Posterior cingulate gyrus (tissue), 11 donors: ENCODE measurements around the gene POU2F1.

Experiments used
- DNase-seq, 10 donors: peaks; one replicate each; pipeline versions ENCODE4 v3.0.0 to v3.0.0-alpha.2; 2020 to 2021; ENCODE audit warnings: mixed read lengths in 3 of 10
- intact Hi-C: fragments of 100-400 bp; cut with DNase I; formaldehyde crosslinking; loops from one replicate; pipeline ENCODE4 v1.15.1; 2023

POU2F1 gene

DNA sequence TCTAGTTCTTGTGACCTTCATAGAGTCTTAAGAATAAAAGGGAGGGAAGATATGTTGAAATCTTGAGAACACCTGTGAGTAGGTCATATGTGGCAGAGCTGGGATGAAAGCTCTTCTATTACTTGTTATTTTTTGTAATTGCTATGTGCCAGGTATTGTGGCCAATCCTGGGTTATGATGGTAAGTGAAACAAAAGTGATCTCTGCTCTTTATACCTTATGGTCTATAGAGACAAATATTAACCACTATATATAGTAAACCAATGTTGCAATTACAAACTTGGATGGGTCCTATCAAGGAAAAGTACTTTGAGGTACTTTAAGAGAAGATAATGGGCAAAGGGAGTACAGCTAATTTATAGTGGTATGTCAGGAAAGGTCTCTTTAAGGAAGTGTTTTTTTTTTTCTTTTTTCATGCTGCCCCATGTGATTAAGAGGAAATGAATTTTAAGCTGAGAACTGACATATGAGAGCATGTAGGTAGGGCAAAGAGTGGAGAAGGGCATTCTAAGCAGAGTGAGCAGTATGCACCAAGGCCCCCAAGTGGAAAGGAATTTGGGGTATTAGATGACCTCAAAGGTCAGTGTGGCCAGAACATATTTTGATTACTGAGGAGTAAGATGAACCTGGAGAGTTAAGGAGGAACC lies 43.3 kb downstream of the POU2F1 start:
- intact Hi-C loops: no loop called here
- no peak for DNase-seq

DNA sequence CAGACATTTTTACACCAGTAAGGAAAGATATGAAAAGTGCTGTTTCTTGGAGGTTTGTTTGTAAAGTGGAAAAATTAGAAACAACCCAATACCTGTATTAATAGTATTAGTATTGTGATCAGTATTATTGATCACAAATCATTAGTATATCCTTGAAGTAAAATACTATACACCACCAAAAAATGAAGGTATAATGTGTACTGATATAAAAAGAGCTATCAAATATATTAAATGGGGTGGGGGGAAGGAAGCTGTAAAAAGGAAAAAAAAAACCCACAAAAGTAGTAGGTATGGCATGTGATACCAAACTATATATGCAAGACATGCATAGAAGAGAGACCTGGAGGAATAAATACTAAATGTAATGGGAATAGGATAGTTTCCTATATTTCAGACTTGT lies 46.3 kb downstream of the POU2F1 start:
- DNase-seq: no peak
- intact Hi-C loops: no loop called here

DNA sequence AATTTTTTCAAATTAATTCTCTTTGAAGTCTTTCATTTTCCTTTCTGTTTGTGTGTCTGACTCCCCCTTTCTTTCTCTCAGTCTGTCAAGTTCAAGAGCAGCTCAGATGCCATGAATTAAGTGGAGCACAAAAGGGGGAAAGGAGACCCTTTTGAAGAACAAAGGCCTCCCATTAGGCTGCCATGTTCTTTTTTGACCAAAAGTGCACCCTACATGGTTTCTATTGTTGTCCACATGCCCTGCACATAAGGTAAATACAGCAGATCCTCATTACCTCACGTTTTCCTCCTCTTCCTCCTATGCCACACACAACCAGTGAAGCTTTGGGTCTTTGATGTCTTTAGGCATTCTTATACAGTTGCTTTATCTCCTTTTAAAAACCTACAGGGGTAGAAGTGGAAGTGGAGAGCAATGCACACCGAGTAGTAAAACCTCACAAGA lies 47.7 kb downstream of the POU2F1 start:
- no peak for DNase-seq

DNA sequence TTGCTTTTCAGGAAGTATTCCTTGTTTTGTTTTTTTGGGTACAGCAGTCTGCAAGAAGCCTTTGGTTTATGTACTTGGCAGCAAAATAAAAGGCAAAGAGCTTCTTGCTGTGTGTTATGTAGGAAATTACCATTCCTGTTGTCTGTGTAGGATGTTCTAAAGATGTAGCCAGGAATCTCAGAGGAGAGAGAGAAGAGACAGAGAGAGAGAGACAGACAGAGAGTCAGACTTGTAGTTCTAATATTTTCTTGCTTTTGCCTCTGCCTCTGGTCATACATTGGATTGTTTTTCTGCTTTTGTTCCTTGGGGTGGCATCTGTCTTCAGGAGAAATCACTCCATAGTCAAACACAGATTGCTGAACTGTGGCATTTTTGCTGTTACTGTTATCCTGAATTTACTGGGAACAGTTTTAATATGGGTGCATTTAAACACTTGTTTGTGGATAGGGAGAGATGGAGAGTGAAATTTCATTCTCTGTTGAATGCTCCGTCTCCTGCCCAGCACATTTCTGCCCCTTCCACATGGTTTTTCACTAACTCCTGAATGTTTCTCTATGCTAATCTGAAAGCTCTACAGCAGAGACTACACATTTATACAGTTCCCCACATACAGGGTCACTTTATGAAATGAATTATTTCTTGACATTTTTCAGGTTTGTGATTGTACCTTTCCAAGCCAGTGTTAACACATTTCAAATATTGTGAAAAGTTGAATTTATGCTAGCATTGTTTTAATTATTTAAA lies 49.8 kb downstream of the POU2F1 start:
- no peak for DNase-seq
- intact Hi-C loops: no loop called here

More for the DNA sequence above, 47.7 kb downstream of the POU2F1 start:
- intact Hi-C loops: loop anchor here (1.0 to 2.0 kb wide), 2 partner anchors 174 to 264 kb away; no protein-coding TSS in a partner anchor

DNA sequence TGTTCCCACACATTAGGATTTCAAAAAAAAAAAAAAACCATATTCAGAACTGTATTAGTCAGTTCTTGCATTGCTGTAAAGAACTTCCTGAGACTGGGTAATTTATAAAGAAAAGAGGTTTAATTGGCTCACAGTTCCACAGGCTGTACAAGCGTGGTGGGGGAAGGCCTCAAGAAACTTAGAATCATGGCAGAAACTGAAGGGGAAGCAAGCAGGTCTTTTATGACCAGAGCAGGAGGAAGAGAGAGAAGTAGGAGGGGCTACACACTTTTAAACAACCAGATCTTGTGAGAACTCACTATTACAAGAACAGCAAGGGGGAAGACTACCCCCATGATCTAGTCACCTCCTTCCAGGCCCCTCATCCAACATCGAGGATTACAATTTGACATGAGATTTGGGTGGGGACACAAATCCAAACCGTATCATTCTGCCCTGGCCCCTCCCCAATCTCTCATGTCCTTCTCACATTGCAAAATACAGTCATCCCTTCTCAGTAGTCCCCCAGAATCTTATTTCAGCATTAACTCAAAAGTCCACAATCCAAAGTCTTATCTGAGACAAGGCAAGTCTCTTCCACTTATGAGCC lies 51.8 kb downstream of the POU2F1 start:
- no peak for DNase-seq
- intact Hi-C loops: no loop called here

DNA sequence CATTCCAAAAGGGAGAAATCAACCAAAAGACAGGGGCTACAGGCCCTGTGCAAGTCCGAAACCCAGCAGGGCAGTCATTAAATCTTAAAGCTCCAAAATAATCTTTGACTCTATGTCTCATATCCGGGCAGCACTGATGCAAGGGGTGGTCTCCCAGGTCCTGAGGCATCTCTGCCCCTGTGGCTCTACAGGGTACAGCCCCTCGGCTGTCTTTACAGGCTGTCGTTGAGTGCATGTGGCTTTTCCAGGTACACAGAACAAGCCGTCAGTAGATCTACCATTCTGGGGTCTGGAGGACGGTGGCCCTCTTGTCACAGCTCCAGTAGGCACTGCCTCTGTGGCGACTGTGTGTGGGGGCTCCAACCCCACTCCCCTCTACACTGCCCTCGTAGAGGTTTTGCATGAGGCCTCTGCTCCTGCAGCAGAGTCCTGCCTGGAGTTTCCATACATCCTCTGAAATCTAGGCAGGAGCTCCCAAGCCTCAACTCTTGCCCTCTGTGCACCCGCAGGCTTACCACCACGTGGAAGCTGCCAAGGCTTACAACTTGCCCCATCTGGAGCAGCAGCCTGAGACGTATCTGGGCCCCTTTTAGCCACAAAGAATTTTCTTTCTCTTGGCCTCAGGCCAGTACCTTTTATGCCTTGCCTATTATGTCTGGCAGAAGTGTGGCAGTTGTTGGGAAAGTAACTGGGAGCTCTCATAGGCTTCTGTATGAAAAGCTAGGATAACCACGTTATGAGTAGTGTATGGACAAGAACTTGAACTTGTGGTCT lies 52.5 kb downstream of the POU2F1 start:
- peak in 3 of 10 donors; percentile 10 to 73 (median 68) for DNase-seq
- intact Hi-C loops: no loop called here

DNA sequence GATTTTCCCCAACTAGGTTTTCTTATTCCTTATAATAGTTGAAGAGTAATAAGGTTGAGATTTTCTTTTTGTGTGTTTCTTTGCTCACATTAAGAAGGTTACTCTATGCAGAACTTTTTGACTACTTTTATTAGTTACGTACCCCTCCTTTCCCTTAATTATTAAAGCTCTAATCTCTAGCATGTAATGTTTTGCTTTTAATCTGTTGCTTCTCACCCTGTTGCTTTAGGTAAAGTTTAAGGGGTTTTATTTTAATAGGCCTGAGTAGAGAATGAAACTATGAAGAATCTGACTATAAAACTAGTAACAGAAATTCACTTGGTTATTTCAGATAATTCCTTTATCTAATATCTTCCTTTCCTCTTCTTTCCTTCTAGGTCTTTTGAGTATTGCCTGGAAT lies 53.4 kb downstream of the POU2F1 start:
- DNase-seq: no peak
- intact Hi-C loops: no loop called here

DNA sequence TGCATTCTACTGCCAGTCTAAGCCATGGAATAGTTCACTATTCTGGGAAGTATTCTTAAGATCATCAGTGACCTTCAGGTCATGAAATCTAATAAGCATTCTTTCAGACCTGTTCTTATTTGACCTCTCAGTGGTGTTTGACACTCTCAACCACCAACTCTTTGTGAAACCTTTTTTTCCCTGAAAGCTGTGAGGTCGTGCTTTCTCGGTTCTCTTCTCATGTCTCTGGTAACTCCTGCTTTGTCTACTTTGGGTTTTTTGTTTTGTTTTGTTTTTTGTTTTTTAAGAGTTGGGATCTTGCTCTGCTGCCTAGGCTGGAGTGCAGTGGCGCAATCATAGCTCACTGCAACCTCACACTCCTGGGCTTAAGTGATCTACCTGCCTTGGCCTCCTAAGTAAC lies 56.3 kb downstream of the POU2F1 start:
- intact Hi-C loops: no loop called here
- DNase-seq: no peak

DNA sequence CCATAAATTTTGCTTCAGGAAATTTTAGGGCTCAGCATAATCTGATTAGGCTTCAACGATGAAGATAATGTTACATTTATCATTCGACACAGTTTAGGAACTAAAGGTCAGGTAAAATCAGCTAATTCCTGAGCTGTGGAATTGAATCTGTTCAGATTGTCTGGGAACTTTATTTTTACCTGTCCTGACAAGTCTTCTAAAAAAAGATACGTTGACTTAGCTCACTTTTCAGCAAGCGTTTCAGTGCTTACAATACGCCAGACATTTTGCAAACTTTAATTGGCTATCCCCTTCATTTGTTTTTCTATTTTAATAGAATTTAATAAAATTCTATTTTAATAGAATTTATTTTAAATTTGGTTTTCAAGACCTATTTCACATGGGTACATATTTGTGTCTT lies 57.8 kb downstream of the POU2F1 start:
- DNase-seq: no peak
- intact Hi-C loops: no loop called here

DNA sequence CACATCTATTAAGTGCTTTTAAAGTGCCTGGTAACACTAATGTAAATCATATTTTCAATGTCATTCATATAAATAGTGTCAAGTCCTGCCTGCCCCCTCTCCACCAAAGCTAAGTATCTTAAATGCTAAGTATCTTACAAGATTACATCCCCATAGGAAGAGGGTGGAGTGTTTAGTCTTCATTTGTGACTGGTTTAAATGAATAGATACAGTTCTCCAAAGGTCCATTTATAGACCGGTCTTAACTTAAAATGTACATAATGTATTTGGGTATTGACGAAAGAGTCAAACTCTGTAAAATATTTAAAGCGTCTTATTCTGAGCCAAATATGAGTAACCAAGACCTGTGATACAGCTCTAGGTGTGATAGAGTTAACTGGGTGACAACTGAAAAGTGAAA lies 60.2 kb downstream of the POU2F1 start:
- no peak for DNase-seq

DNA sequence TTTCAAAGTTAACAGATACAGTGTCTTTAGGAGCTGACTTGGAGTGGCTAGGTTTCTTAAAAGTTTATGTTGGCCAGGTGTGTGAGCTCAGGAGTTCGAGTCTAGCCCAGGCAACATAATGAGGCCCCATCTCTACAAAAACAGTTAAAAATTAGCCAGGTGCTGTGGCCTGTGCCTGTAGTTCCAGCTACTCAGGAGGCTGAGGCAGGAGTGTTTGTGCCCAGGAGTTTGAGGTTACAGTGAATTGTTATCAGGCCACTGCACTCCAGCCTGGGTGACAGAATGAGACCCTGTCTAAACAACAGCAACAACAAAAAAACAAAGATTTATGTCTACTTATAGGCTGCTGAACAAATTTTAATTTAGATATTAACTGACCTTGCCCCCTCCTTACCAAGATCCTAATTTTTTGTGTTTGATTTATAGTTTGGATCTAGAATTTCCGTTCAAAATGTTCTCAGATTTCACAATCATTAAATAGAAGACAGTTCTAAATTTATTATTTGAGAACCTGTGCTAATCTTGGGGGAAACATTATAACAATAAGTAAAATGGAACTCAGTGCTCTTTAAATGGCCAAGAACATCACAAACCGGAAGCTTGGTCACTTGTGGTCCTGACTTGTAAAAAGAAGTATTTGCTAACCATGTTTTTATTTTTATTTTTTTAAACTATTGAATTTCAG lies 67.8 kb downstream of the POU2F1 start:
- no peak for DNase-seq
- intact Hi-C loops: no loop called here

More for the DNA sequence above, 60.2 kb downstream of the POU2F1 start:
- intact Hi-C loops: no loop called here

DNA sequence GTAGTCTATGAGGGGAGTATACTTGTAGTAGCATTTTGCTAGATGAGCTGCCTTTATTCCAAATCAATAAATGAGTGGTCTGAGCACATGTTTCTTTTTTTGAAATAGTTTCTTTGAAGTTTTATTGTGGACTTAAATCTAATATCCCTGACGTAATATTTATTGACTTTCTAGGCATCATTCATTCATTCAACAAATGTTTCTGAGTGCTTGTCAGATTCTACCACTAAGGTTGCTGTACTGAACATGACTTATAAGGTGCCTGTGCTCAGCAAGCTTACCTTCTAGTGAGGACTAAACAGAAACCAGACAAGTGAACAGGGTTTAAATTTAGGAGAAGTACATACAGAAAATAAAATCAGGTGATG lies 68.4 kb downstream of the POU2F1 start:
- DNase-seq: no peak
- intact Hi-C loops: no loop called here

DNA sequence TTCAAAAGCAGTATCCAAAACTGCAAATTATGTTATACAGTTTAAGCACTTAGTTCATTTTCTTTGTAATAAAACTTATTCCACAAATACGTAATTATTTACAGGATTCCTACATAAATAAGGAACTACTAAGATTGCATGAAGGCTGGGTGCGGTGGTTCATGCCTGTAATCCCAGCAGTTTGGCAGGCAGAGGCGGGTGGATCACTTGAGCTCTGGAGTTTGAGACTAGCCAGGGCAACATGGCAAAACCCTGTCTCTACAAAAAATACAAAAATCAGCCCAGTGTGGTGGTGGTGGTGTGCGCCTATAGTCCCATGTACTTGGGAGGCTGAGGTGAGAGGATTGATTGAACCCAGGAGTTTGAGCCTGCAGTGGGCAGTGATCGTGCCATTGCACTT lies 69.3 kb downstream of the POU2F1 start:
- DNase-seq: no peak
- intact Hi-C loops: no loop called here

DNA sequence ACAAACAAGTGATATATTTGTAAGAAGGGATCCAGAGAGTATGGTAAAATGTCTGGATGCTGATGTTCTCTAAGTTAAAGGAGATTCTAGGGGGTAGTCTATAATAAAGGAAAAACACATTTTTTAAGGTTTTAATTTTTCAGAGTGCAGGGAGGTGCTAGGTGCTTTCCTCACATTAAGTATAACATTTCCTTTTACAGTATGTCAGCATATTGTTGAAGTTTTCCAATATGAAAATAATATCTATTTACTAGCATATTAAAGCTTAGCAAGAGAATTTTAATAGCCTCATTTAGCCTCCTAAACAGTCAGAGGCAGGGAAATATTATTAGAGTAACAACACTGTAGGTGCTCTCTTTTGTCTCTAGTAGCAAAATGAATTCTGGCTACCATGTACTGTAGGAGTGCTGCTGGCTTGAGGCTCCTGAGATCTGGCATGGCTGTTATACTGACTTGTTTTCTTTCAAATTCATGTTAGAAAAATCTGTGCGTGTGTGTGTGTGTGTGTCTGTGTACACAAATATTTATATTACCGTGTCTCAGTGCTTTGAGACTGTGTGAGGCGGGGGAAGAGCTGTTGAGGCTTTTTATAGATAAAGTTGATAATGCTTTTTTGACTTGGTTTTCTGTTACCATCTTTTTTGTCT lies 71.0 kb downstream of the POU2F1 start:
- intact Hi-C loops: no loop called here
- DNase-seq: no peak

DNA sequence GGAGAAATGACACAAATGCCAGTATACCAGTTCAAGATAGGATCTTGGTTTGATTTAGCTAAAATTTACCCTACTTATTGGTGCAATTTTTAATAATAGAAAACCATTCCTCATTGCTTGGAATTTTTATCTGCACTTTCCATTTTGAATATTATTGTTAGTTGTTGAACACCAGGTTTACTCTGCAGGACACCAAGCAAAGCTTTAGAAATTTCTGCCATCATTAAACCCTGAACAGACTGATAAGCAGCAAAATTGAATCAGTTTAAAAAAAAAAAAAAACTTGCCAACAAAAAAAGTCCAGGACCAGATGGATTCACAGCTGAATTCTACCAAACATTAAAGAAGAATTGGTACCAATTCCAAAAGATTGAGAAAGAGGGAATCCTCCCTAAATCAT lies 71.5 kb downstream of the POU2F1 start:
- intact Hi-C loops: no loop called here
- no peak for DNase-seq

DNA sequence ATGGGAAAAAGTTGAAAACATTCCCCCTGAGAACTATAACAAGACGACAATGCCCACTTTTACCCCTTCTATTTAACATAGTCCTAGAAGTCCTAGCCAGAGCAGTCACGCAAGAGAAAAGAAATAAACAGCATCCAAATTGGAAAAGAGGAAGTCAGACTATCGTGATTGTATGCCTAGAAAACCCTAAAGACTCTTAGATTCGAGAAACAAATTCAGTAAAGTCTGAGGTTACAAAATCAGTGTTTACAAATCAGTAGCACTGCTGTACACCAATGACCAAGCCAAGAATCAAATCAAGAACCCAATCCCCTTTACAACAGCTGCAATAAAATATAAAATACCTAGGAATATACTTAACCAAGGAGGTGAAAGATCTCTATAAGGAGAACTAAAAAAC lies 72.4 kb downstream of the POU2F1 start:
- intact Hi-C loops: no loop called here
- DNase-seq: no peak

DNA sequence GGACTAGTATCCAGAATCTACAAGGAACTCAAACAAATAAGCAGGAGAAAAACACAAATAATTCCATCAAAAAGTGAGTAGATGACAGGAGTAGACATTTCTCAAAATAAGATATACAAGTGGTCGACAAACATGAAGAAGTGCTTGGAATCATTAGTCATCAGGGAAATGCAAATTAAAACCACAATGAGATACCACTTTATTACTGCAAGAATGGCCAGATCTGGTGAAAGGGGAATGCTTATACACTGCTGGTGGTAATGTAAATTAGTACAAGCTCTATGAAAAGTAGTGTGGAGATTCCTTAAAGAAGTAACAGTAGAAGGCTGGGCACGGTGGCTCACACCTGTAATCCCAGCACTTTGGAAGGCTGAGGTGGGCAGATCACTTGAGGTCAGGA lies 73.8 kb downstream of the POU2F1 start:
- DNase-seq: no peak
- intact Hi-C loops: no loop called here

DNA sequence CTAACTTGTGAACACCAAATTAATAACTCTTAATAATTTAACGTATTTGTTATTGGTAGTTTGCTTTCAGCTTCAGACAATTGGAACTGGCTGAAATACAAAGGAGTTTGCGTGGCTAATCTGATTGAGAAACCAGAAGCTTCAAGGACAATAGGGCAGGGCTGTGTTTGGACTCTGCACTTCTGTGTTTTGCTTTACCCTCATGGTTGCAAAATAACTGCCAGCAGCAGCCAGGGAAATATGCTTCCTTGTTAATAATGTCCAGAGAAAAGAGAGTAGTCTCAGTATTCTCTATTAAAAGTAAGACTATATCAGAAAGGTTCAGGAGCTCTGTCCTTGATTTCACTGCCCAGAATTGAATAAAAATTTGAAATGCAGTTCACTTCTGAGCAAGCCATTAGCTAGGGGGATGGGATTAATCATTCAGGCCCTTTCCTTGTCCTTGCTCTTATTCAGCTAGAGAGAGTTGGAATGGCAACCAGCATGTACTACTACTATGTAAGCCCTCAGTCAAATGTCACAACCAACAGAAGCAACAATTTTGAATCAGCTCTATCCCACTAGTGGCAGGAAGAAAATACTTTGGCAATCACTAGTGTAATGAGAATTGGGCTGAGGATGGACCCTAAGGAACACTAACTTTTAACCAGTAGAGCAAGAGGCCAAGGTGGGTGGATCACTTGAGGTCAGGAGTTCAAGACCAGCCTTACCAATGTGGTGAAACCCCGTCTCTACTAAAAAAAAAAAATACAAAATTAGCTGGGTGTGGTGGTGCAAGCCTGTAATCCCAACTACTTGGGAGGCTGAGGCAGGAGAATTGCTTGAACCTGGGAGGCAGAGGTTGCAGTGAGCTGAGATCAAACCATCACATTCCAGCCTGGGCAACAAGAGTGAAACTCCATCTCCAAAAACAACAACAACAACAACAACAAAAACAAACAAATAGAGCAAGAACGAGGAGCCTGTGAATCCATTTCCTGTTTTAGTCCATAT lies 76.8 kb downstream of the POU2F1 start:
- intact Hi-C loops: no loop called here
- no peak for DNase-seq

DNA sequence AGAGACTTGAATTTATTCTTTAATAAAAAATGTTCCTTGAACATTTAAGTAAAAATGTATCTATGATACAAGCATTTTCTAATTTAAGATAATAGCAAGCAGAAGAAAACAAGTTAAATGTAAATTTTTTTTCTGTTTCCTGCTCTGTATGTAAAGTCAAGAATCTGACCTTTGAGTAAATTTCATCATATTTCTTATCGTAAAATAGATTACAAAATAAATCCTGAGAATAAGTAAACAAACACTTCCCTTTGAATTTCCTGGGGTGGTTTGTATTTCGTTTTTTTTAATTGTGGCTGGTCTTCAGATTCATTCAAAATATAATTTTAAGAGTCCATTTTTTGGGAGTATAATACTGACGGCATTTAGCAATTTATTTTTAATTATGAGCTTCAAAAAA lies 77.6 kb downstream of the POU2F1 start:
- intact Hi-C loops: no loop called here
- no peak for DNase-seq
